Brain microvascular endothelial cell (primary cell): Measurements from ENCODE around the gene EYS.

Source experiments
- DNase-seq: peaks from one replicate; pipeline ENCODE4 v3.0.0-alpha.2; 2020
- H3K27ac ChIP-seq: fragments of 250-450 bp; sonication (Bioruptor Pico); 2 replicates; pipeline ENCODE4 v1.5.1; 2020; ENCODE audit warnings: mild to moderate bottlenecking, moderate library complexity
- H3K27me3 ChIP-seq: fragments of 250-450 bp; sonication (Bioruptor Pico); replicated peaks from 2 replicates; pipeline ENCODE4 v1.5.1; 2020; ENCODE audit warnings: mild to moderate bottlenecking
- H3K36me3 ChIP-seq: fragments of 250-450 bp; sonication (Bioruptor Pico); replicated peaks from 2 replicates; pipeline ENCODE4 v1.5.1; 2020; ENCODE audit warnings: mild to moderate bottlenecking
- H3K4me3 ChIP-seq: 2 replicates; pipeline ENCODE4 v1.5.1; 2011; ENCODE audit warnings: low read depth, mild to moderate bottlenecking, control low read depth, low read length, moderate library complexity
- in situ Hi-C: cut with HindIII; loops from 2 replicates; pipeline ENCODE4 v1.10.0; 2017; ENCODE audit warnings: low sequenced_read_pairs, low pct_ligation_motif_present
- TF ChIP-seq, protein P1 (sequence below): IDR thresholded peaks from 2 replicates; pipeline ENCODE4 v1.5.1; 2011; ENCODE audit warnings: low read depth, mild to moderate bottlenecking, moderate library complexity, low read length, control low read depth, inconsistent platforms; ENCODE audit errors: missing control alignments

EYS gene

DNA sequence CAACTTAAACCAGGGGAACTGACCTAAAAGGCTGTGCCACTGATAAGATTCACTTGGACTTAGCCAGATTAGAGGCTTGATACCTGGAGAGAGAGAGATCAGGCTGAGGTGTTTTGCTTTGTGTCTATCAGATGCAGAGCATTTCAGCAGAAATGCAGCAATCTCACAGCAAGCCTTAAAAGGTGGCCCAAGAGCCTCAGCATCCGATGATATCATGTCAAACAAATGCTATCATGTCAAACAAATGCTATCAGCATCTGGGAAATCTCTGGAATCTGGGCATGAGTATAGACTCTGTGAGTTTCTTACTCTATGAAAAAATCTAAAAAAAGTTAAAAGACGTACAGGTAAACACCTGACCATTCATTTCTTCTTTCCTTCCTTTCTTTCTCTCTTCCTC is 718.9 kb downstream of the EYS start:
- TF ChIP-seq, protein P1, sequence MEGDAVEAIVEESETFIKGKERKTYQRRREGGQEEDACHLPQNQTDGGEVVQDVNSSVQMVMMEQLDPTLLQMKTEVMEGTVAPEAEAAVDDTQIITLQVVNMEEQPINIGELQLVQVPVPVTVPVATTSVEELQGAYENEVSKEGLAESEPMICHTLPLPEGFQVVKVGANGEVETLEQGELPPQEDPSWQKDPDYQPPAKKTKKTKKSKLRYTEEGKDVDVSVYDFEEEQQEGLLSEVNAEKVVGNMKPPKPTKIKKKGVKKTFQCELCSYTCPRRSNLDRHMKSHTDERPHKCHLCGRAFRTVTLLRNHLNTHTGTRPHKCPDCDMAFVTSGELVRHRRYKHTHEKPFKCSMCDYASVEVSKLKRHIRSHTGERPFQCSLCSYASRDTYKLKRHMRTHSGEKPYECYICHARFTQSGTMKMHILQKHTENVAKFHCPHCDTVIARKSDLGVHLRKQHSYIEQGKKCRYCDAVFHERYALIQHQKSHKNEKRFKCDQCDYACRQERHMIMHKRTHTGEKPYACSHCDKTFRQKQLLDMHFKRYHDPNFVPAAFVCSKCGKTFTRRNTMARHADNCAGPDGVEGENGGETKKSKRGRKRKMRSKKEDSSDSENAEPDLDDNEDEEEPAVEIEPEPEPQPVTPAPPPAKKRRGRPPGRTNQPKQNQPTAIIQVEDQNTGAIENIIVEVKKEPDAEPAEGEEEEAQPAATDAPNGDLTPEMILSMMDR, result no peak
- Histone ChIP-seq H3K4me3 (no peak overlapping the region), H3K36me3 (no peaks in the 10 kb centered on the region), H3K27me3 (no peaks in the 10 kb centered on the region), H3K27ac (no peak overlapping the region)
- DNase-seq, result peak; percentile 2
- in situ Hi-C loops, result no loop called here

DNA sequence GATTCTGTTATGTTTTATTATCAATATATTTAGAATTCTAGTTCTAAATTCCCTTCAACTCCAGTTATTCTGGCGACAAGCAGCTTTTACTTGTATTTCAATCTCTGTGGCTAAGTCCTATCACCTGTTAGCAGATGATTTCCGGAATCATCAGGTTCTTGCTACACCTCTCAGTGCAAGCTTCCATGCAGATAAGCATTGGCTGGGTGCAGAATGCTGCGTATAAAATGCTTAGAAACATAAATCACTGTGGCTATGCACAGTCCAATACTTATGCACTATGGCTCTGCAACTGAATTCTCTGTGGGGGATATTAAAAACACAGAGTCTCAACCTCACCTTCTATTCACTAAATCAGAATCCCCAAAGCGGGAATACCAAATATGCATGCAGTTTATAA is 720.0 kb downstream of the EYS start:
- H3K36me3 ChIP-seq, result no peaks in the 10 kb centered on the region
- DNase-seq, result no peak
- in situ Hi-C loops, result no loop called here
- no peaks in the 10 kb centered on the region for H3K27me3 ChIP-seq
- TF ChIP-seq, protein P1, result no peak
- no peak overlapping the region for H3K4me3 ChIP-seq
- no peak overlapping the region for H3K27ac ChIP-seq

DNA sequence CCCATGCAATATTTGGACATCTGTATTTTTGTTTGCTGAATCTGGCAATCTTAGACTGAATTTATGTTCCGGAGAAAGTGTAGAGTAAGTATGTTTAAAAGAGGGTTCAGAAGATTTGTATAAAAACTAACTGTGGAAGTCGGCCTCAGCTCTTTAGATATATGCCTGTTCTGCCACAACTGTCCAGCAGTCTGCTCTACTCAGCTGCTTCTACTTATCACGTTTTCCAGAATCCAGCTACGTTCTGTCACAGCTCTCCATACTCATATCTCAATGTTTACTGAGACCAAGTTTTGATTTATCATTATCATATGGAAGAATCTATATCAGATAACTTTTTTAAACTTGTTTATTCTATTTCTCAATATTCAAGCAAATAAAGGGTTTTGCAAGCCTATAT is 721.3 kb downstream of the EYS start:
- Histone ChIP-seq H3K27me3 (no peaks in the 10 kb centered on the region), H3K27ac (no peak overlapping the region), H3K4me3 (no peak overlapping the region), H3K36me3 (no peaks in the 10 kb centered on the region)
- in situ Hi-C loops, result no loop called here
- no peak for DNase-seq
- TF ChIP-seq, protein P1, result no peak

DNA sequence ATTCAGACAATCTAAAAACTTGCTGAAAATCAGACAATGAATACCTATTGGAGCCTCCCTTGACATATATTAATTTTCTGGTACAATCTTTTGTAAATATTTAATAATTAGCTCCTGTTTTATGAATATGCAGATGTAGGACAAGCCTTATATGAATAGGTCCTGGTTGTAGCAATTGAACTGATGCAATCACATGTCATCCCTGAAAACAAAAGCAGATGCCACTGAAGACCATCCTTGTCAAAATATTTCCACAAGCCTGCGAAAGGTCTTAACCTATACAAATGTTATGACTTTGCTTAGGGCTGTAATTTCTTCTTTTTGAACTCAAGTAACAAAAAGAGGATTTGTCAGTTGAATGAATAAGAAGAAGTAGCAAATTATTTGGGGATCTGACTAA is 722.1 kb downstream of the EYS start:
- Histone ChIP-seq H3K36me3 (no peaks in the 10 kb centered on the region), H3K27me3 (no peaks in the 10 kb centered on the region), H3K4me3 (no peak overlapping the region), H3K27ac (no peak overlapping the region)
- DNase-seq, result no peak
- TF ChIP-seq, protein P1, result no peak
- in situ Hi-C loops, result no loop called here

DNA sequence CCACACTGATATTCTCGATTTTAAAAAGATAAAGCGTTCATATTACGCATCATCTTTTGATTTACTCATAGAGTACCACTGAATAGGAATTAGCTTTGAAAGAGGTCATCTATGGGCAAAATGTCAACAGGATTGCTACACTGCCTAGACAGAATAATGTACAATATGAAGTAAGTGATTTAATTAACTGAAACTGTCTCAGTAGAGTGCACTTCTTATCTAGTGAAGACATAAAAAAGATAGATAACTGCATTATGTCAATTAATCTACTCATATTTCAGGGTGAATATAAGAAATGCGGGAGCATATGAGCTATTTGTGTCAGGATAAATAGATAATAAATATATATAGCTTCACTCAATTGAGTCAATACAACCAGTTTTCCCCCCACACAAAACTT is 723.9 kb downstream of the EYS start:
- no peak overlapping the region for H3K4me3 ChIP-seq
- DNase-seq, result no peak
- H3K27ac ChIP-seq, result no peak overlapping the region
- TF ChIP-seq, protein P1, result no peak
- H3K27me3 ChIP-seq, result no peaks in the 10 kb centered on the region
- in situ Hi-C loops, result no loop called here
- no peaks in the 10 kb centered on the region for H3K36me3 ChIP-seq

DNA sequence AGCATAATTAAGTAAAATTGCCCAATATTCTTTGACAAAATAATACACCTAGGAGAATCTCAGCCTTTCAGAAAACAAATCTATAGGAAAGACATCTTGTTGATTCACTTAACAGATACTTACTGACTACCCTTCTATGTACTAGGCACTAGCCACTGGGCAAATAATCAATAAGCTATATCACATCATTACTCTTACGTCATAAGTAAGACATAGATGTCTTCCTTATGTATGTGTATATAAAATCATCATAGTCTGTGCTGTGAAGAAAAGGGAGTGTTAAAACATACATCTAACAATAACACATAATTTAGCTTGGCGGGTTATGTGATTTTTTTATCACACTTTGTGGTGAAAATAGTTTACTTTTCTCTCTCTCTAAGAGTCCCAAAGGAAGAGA is 733.9 kb downstream of the EYS start:
- no peak overlapping the region for H3K4me3 ChIP-seq
- TF ChIP-seq, protein P1, result no peak
- H3K27ac ChIP-seq, result no peak overlapping the region
- in situ Hi-C loops, result no loop called here
- H3K36me3 ChIP-seq, result no peaks in the 10 kb centered on the region
- no peaks in the 10 kb centered on the region for H3K27me3 ChIP-seq
- DNase-seq, result no peak
